Heart left ventricle (tissue), 13 donors: ENCODE measurements around the gene GUCA2A.

Experiments
- POLR2A ChIP-seq, 2 donors: fragments of 450-650 bp; IDR thresholded peaks; one replicate each; pipeline ENCODE4 v1.6.1; 2017; ENCODE audit warnings: antibody characterized with exemption in 2 of 2, mild to moderate bottlenecking in 2 of 2, moderate library complexity in 2 of 2
- TF ChIP-seq, protein P1 (sequence below), 12 donors: fragments of 200-600 bp; sonication (generic) in 4 of 12; IDR thresholded peaks; one replicate each; pipeline versions ENCODE4 v1.5.0 to v1.8.0; 2018 to 2022; ENCODE audit warnings: antibody characterized with exemption in 12 of 12, mild to moderate bottlenecking in 5 of 12
- donor health status: ischemic (EF 13 %, LVEDD 7.1; RV severe dilation, severe dysfunction).
- donor health status: DM: no; HTN: yes; CAD: no.
- donor health status: DM: no; HTN: no; CAD: no.
- donor health status: ischemic (EF 25% LVEDD 6.9; RV normal size, moderate dysfunction).
- donor health status: ischemic (EF 25% LVEDD 5.7; RV mildly dilated, moderate dysfunction).
- donor health status: ischemic (EF 35%, LVEDD 5.7; RV mildly dilated, moderate dysfunction).
- donor health status: nonischemic (EF 11% LVEDD 7.7; RV severe dilation, severe dysfunction).
- donor health status: DM: yes; HTN: yes; CAD: no.
- donor health status: PGD.
- donor health status: ischemic (EF 29% LVEDD 5.4; RV normal size, mild dysfunction).
- donor health status: nonischemic (EF 23%, LVEDD 6.1; RV moderate dilation, normal function).

DNA sequence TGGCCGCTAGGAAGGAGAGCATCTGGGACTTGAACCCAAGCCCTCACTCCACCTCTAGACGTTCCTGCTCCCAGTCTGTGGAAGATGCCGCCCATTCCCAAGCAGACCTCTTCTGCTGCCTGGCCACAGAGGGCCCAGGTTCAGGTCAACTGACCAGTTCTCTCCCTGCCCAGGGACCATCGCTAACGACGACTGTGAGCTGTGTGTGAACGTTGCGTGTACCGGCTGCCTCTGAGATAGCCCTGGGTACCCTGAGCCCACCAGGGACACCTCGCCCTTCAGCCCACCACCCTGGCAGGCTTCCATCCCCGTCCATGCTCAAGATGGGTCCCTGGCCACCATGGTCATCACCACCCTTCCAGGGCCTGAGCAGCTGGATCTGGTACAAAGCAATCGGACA, 9.2 kb downstream of the GUCA2A start:
- TF ChIP-seq, protein P1, sequence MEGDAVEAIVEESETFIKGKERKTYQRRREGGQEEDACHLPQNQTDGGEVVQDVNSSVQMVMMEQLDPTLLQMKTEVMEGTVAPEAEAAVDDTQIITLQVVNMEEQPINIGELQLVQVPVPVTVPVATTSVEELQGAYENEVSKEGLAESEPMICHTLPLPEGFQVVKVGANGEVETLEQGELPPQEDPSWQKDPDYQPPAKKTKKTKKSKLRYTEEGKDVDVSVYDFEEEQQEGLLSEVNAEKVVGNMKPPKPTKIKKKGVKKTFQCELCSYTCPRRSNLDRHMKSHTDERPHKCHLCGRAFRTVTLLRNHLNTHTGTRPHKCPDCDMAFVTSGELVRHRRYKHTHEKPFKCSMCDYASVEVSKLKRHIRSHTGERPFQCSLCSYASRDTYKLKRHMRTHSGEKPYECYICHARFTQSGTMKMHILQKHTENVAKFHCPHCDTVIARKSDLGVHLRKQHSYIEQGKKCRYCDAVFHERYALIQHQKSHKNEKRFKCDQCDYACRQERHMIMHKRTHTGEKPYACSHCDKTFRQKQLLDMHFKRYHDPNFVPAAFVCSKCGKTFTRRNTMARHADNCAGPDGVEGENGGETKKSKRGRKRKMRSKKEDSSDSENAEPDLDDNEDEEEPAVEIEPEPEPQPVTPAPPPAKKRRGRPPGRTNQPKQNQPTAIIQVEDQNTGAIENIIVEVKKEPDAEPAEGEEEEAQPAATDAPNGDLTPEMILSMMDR (IDR thresholded peaks at IDR 0.05) = no peak
- TF ChIP-seq POLR2A (IDR thresholded peaks at IDR 0.05) = no peak
